GM19397 (cell line): ENCODE results near the gene KRTAP24-1.

Experiments used
- ATAC-seq: cut with Tn5 transposase; IDR thresholded peaks from one replicate; pipeline ENCODE4 v1.9.1; 2021; ENCODE audit warnings: mild to moderate bottlenecking, moderate library complexity; ENCODE audit not compliant: unreplicated experiment

The KRTAP24-1 gene, protein sequence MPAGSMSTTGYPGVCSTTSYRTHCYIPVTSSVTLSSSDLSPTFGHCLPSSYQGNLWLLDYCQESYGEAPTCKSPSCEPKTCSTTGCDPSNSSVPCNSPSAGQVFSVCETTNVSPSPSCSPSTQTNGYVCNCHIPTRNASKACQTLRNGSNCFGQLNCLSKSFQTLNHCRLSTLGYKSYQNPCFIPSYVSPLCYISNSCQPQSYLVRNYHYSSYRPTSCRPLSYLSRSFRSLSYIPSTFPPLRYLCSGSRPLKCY

DNA sequence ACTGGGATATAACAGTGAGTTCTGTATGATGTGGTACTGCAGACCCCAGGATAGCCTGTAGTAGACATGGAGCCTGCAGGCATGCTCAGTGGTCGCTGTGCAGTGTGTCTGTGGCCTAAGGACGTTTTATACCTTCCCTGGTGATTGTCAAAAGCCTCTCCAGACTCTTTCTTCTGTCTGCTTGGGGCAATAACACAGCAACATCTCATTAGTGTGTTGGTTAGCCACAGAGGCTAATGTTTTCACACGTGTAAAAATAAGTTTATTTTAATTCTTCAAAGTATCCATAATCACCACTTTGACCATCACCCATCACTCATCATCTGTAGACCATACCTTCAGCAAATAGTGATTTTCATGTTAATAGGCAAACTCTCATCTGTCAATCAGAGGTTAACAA is at the start of gene KRTAP24-1:
Gene KRTAP24-1 (minus strand): TSS at position 101 of the 400 bp plus-strand sequence. CDS start 18 bp downstream, at position 83.
- ATAC-seq = no peak

DNA sequence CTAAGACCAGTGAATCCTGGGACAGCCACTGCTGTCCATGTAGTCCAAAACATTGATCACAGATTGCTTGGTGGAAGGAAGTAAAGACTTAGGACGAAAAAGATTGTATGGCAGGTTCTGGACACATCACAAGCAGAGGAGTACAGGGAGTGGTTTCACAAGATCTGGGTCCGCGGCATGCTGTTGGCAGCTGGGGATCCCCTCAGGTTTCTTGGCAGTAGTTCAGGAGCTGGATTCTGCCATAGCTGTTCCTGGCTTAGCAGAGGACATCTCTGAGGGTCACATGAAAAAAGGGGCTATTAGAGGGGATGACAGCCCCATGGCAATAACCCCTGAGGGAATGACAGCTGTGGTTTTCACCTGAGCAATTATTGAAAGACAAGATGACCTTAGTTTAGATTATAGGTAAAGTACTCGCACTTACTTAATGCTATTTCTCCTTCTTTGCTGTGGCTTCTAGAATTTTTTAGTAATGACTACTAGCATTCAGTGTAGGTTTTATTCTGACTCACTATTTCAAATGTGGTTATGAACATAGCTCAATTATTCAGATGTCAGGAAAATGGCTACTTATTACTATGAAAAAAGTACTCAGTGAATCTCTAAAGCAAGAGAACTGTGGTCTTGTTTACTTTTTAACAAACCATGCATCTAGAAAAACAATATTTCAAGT is 46.6 kb upstream of the KRTAP24-1 start:
- ATAC-seq = no peak

DNA sequence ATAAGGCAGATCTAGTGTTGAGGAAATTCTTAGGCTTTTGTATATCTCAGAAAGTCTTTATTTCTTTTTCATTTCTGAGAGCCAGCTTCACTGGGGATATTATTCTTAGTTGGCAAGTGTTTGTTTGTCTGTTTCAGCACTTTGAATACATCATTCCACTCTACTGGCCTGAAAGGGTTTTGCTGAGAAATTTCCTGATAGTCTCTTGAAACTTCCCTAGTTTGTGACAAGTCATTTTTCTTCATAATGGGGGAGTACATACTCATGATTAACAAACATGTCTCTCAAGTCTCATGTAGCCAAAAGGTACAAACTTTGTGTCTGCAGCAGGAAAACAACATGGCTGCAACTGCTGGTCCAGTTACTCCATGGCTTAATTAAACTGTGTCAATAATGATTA is 43.6 kb upstream of the KRTAP24-1 start:
- no peak for ATAC-seq

DNA sequence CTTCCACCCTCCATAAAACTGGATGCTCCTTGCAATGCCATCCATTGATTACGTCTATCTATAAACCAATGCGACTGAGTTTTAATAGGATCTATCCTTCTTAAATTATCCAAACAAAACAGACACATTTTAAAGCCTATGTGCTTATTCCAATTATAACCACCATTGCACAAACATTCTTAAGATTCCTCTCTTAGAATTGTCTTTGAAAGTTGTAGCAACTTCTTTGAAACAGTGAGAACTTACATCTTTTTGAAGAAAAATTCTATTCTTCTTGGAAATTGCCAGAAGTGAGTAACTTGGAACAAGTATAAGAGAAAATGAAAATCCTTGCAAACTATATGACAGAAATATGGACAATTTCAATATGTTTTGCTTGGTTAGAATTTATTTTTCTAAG is 37.5 kb upstream of the KRTAP24-1 start, which contains the start of gene KRTAP26-1:
Gene KRTAP26-1 (minus strand): TSS at position 101 of the 400 bp plus-strand sequence. CDS start 280 bp downstream, outside the sequence.
- no peak for ATAC-seq

DNA sequence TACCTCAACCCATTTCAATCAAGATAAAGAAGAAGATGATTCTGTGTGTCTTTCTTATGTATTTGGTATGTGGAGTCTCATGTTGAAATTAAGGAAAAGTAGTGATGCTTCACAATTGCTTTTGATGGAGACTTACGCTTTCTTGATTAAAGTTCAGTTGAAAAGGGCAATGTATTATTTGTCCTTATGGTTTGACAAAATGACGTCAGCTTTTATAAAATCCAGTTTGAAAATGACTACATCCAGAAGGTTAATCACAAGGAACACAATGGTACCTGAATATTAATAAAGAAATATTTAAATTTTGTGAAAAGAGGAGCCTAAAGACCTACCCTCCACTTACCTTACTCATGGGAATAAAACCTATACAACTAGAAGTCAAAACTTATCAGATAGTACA is 33.0 kb upstream of the KRTAP24-1 start:
- ATAC-seq = no peak

DNA sequence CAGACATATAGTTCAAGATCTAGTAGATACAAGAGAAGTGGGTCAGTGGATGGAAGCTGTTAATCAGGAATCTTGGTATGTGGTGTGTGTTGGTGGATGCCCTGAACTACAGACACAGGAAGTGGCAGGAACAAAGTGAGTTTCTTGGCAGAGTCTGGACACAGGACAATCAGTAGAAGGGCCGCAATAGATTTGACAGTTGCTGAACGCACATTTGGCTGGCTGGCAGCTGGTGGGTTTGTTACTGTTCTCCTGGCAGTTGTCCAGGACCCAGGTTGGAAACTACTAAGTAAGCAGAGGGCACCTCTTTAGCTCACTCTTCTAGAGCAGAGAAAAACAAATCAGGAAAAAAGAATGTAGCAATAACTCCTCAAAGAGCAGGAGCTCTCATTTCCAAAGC is 24.1 kb upstream of the KRTAP24-1 start:
- no peak for ATAC-seq

DNA sequence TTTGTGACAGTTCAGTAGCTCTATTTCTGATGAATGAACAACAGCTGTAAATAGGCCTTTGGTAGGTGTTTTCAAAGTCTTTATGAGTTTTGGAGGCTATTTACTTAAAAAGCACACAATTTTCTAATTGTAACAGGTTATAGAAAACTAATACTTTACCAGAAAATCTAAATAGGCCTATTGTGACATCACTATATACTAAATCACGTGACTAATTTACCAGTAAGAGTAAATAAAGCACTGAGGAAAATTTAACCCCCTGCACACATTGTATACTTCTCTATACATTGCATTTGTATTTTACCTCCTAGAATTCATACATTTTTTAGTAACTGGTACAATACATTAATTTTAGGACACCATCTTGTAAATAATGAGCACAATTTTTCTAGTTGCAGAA is 22.4 kb upstream of the KRTAP24-1 start:
- ATAC-seq = no peak

DNA sequence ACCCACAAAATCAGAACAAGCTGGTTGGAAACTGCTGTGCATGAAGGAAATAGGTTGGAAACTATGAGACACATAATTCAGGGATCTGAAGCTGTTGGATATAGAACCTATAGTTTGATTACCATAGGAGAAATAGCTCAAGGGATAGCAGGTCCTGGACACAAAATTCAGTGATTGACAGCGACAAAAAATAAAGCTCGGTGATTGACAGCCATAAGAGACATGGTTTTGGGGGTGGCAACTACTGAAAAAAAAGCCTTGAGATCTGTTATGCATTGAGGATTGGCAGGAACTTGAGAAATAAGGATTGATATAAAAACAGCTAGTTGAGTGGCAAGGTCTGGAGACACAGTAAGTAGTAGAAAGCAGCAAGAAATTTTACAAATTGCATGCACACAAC is 6.5 kb upstream of the KRTAP24-1 start, which contains the start of gene KRTAP25-1:
Gene KRTAP25-1 (minus strand): TSS at position 300 of the 400 bp plus-strand sequence. CDS start 24 bp downstream, at position 276.
- ATAC-seq = no peak

DNA sequence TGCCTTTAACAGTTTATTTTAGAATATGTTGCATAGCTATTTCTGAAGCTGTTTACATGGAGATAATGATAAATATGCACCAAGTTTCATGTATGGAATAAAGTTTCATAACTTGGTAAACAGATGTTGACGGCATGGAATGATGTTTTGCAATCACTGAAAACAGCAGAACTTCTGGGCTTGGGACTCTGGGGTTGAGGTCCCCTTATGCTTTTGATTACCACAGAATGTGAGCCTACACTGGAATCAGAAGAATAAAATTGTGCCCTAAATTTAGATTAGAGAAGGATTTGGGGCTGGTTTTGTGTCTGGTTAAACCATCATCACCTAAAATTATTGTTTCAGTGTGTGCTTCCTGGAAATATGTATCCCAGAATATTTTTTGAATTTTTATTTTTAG is 11.1 kb downstream of the KRTAP24-1 start:
- no peak for ATAC-seq

DNA sequence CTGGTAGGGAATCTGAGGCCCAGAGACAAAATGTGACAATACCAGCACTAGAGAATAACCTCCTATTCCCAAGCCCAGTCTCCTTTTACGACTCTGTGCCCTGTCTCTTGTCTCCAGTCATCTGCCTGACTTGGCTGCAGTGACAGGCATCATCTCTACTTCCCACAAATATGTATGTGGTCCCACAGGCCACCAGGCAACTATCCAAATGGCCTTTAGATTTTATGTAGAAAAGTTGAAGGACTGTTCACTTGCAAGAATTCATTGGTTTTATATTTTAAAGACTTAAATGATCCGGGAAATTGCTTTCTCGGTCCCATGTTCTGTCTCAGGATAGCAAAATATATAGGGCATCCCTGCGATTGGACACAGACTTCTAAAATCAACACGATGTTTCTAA is 11.6 kb downstream of the KRTAP24-1 start:
- ATAC-seq = no peak

DNA sequence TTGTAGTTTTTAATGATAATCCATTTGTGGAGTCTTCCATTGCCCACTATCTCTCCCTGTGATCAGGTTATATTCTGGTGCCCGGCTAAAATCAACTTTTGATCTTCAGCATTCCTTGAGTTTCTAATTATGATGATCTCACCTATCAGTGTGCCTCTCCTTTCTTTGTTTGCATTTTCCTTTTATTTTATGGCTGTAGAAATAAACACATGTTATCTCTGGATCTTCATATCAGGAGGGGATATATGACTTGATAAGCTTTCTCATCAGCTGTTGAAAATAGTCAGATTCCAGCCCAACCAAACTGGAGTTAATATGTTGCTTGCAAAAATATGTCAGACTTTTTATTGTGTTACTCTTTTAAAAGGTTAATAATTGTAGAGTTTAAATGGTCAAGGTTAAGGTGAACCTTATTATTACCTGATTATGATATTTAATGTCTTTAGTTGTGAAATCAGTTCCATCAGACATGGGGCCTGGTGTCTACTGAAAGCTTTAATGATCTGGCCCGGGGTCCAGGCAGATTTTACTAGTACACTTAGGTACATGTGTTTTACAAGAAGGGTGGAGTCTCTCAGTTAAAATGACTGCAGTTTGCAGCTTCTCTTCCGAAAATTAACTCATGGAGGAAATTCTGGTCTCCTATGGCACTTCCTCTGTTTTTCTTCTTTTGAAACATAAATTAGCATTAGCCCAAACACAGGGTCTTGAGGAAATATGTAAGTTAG is 12.8 kb downstream of the KRTAP24-1 start:
- ATAC-seq = no peak

DNA sequence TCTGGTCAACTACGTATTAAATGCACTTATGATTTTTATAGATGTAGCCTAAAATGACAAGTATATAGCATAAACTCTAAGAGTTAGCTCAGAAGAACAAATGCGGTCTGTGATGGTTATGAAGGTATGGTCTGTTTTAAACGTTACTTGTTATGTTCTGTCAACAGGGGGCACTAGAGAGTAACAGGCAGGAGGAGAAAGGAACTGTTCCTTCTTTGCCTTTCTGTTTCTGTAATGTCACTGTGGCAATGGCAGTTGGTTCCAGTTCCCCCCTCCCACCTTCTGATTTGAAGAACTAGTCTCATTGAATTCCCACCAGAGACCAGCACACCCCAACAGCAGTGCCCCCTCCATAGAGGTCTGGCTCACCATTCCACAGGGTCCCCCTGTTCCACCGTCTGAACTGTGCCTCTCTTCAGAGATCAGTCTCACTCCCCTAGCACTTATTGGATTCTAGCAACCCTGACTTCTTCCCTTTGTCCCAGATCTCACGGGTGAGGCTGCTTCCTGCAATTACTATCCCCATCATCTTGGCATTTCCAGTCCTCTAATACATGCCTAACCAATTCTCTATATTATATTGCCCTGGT is 14.0 kb downstream of the KRTAP24-1 start:
- ATAC-seq = no peak

DNA sequence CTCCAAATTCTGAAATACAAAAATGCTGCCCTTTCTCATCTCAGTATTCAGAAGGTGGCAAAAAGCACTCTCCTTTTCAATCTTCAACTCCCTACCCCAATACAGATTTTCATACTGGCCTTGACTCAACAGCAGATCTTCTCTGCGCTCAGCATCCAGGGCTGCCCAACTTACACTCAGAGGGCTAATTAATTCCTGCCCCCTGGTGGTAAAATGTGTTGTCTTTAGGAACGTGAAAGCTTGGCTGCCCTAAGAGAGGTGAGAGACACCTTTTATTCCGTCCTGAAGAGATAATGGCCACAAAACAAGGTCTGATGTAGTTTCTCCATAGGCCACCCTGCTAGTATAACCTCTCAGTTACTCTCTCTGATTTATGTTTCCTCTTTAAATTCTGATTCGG is 25.0 kb downstream of the KRTAP24-1 start:
- no peak for ATAC-seq

DNA sequence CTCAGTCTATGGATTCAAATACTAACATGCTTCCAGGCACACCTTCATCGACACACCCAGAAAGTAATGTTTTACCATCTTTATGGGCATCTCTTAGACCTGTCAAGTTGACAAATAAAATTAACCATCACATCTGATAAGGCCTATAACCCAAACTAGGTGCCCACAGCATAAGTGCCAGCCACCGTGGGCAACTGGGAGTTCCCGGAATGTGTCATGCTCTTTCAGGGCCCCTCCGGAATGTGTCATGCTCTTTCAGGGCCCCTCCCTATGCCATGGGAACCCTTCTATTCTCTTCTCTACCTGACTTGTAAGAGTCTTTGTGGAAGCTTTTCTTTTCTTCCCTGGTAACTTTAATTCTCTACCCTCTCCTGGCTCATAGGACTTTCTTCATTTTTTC is 26.6 kb downstream of the KRTAP24-1 start:
- ATAC-seq = no peak

DNA sequence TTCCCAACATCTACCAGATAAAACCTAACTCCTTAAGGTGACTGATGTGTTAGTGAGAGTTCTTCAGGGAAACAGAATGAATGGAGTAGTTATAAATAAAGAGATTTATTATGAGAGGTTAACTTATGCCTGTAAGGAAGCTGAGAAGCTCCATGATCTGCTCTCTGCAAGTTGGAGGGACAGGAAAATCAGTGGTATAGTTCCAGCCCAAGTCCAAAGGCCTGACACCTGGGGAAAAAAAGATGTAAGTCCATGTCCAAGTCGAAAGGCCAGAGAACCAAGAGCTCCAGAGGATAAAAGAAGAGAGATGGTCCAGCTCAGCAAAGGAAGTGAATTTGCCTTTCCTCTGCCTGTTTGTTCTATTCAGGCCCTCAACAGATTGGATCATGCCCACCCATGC is 27.1 kb downstream of the KRTAP24-1 start:
- ATAC-seq = no peak

DNA sequence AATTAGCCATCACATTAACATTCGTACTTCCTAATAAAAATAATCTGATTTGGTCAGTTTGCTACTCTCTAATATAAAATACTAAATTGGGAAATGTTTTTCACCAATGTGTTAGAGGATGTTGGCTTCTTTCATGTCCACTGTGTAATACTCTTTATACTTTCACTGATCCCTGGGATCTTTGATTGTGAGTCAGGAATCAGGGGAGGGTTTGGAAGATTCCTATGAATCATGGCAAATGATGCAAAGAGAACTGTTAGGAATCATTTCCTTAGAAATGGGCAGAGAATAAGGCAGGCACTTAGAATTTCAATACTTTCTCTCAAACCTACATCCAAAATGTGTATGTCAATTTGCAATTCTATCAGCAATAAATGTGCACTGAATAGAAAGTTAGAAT is 31.0 kb downstream of the KRTAP24-1 start:
- ATAC-seq = no peak

DNA sequence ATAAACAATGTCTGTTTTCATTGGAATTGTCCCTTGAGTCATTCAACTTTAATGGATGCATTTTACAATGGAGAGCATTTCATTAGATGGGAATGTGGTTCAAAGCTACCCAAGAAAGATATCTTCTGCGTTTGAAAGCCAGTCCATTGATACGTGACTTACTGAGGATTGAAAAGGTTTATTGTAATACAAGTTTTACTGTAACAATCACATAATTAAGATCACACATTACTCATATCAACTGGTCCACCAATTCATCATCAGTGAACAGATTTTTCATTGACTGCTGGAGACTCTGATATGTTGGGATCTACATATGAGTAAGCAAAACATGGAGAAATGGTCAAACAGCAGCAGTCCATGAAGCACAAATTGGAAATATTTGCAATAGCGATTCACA is 32.8 kb downstream of the KRTAP24-1 start:
- no peak for ATAC-seq

DNA sequence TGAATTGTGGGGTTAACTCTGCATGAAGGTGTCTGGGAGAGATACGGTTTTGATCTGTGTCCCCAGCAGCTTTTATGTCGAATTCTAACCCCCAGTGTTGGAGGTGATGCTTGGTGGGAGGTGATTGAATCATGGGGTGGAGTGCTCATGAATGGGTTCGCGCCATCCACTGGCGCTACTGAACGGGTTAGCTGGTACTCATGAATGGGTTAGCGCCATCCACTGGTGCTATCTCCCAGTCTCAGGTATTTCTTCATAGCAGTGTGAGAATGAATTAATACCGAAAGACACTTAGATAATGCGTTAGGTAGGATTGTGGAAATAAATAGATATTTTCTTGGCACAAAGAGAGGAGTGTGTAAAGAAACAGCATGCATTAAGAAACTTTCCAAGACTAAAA is 33.9 kb downstream of the KRTAP24-1 start:
- ATAC-seq = no peak

DNA sequence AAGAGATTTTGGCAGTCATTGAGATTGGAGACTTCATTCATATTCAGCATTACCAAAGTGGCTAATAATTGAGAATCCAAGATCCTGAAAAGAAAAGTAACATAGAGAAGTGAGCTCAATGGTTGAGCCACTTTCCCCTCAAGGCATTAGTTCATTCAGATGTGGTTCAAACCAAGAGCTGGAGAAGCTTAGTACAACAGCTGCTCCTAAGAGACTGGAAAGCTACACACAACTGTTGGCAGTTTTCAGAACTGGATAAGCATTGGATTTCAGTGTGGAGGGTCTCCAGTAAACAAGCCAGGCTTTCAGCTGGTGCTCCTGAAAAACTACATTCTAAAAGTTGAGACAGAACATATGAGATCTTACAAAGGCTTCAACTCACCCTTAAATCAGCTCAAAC is 37.7 kb downstream of the KRTAP24-1 start:
- ATAC-seq = no peak

DNA sequence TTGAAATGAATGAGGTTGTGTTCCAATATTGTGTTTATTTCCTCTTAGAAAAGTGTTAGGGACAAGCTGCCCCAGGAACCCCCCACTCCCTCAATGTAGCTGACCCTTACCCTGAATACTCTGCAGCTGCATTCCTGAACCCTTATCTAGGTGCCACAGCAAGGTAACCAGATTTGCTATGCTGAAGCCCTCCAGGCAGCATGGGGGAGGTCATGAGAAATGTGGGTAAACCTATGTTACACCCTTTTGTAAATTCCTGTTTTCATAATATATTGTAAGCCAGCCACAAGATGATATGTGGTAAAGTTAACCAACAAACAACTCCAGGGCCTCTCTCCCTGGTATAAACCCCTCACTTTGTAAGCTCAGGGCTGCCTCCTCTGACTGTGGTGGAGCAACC is 39.1 kb downstream of the KRTAP24-1 start:
- ATAC-seq = no peak

DNA sequence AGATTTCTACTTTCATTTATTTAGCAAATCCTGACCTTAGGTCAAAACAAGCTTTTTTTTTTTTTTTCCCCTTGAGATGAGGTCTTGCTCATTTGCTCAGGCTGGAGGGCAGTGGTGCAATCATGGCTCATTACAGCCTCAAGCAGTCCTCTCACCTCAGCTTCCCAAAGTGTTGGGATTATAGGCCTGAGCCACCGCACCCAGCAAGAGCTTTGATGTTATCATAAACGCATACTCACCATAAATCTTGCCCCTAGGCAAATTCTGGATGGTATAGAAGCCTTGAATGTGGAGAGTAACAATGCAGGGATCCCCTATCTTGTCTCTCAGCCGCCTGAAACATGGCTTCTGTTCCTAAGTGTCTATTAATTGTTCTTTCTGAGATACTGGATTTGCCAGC is 42.1 kb downstream of the KRTAP24-1 start:
- ATAC-seq = no peak
